HG03175 (cell line): ENCODE data around the gene LFNG.
A peak's percentile ranks its signal among the peaks of the same experiment; 100 is the strongest.

Source experiments
- ATAC-seq: cut with Tn5 transposase; IDR thresholded peaks from one replicate; pipeline ENCODE4 v1.9.1; 2021; ENCODE audit warnings: mild to moderate bottlenecking, moderate library complexity; ENCODE audit not compliant: unreplicated experiment

The LFNG gene

GRCh38 chr7:2519119-2519930, at the start of gene LFNG:
Gene LFNG, plus strand, starts transcription at chr7:2519774. Its CDS starts 88 bp downstream, at chr7:2519862.
- peak; percentile 87 for ATAC-seq

GRCh38 chr7:2470204-2471021, 49.2 kb upstream of the LFNG start:
- ATAC-seq: no peak

- ATAC-seq: no peak
Observed at GRCh38 chr7:2471022-2471329, 48.6 kb upstream of the LFNG start.

- ATAC-seq: no peak
Observed at GRCh38 chr7:2471396-2471795, 48.2 kb upstream of the LFNG start.

- no peak for ATAC-seq
Observed at GRCh38 chr7:2472739-2473138, 46.8 kb upstream of the LFNG start.

- no peak for ATAC-seq
Observed at GRCh38 chr7:2473496-2474180, 45.9 kb upstream of the LFNG start.

GRCh38 chr7:2474224-2474623, 45.4 kb upstream of the LFNG start:
- no peak for ATAC-seq

- no peak for ATAC-seq
Observed at GRCh38 chr7:2474813-2475677, 44.5 kb upstream of the LFNG start.

GRCh38 chr7:2475678-2476015, 43.9 kb upstream of the LFNG start:
- ATAC-seq: no peak

- no peak for ATAC-seq
Observed at GRCh38 chr7:2476298-2476697, 43.3 kb upstream of the LFNG start, which contains the start of gene GRIFIN. Gene GRIFIN, minus strand, starts transcription at chr7:2476398. Its CDS starts 15 bp downstream, at chr7:2476383.

- ATAC-seq: no peak
Observed at GRCh38 chr7:2476776-2477446, 42.7 kb upstream of the LFNG start.

GRCh38 chr7:2477447-2478398, 41.9 kb upstream of the LFNG start:
- ATAC-seq: no peak

GRCh38 chr7:2478399-2478785, 41.2 kb upstream of the LFNG start:
- ATAC-seq: no peak

GRCh38 chr7:2478800-2479199, 40.8 kb upstream of the LFNG start:
- ATAC-seq: no peak

- no peak for ATAC-seq
Observed at GRCh38 chr7:2479276-2480069, 40.1 kb upstream of the LFNG start.

- ATAC-seq: no peak
Observed at GRCh38 chr7:2480070-2480408, 39.5 kb upstream of the LFNG start.

- no peak for ATAC-seq
Observed at GRCh38 chr7:2481195-2481594, 38.4 kb upstream of the LFNG start.

GRCh38 chr7:2482725-2483451, 36.7 kb upstream of the LFNG start:
- no peak for ATAC-seq
